Nephron progenitor cell (in vitro differentiated cells): Measurements from ENCODE around the gene MYH6.
A peak's percentile ranks its signal among the peaks of the same experiment; 100 is the strongest.

ENCODE experiments used
- DNase-seq: peaks from one replicate; pipeline ENCODE4 v3.0.0; 2021
- H3K27ac Mint-ChIP-seq: 2 replicates; pipeline ENCODE4 v1.8.0; 2021; ENCODE audit warnings: mild to moderate bottlenecking, moderate library complexity, mixed read lengths
- H3K27me3 Mint-ChIP-seq: 2 replicates; pipeline ENCODE4 v1.8.0; 2021; ENCODE audit warnings: mild to moderate bottlenecking, low read depth, mixed read lengths; ENCODE audit not compliant: poor library complexity
- H3K36me3 Mint-ChIP-seq: 2 replicates; pipeline ENCODE4 v1.8.0; 2021; ENCODE audit warnings: low read depth, mixed read lengths
- H3K4me1 Mint-ChIP-seq: 2 replicates; pipeline ENCODE4 v1.8.0; 2021; ENCODE audit warnings: mixed read lengths
- H3K4me3 Mint-ChIP-seq: 2 replicates; pipeline ENCODE4 v1.8.0; 2021; ENCODE audit warnings: mild to moderate bottlenecking, moderate library complexity, mixed read lengths
- H3K9me3 Mint-ChIP-seq: 2 replicates; pipeline ENCODE4 v1.8.0; 2021; ENCODE audit warnings: mild to moderate bottlenecking, moderate library complexity, mixed read lengths
- CTCF ChIP-seq: fragments of 200-600 bp; sonication (generic); IDR thresholded peaks from 2 replicates; pipeline ENCODE4 v1.5.0; 2021; ENCODE audit warnings: antibody characterized with exemption

Gene MYH6

GRCh38 chr14:23437133-23438100 lies 29.3 kb upstream of the MYH6 start:
- Mint-ChIP-seq H3K27me3 (peaks cover 37% of the 10 kb centered on the region), H3K4me3 (no peak overlapping the region), H3K4me1 (peaks cover 54% of the 10 kb centered on the region), H3K27ac (no peak overlapping the region), H3K9me3 (no peaks in the 10 kb centered on the region), H3K36me3 (no peaks in the 10 kb centered on the region)
- no peak for DNase-seq
- no peak for TF ChIP-seq CTCF

- peak; percentile 30 for DNase-seq
- Mint-ChIP-seq H3K4me3 (no peak overlapping the region), H3K36me3 (no peaks in the 10 kb centered on the region), H3K27me3 (peaks cover 40% of the 10 kb centered on the region), H3K4me1 (peaks cover 50% of the 10 kb centered on the region), H3K9me3 (no peaks in the 10 kb centered on the region), H3K27ac (no peak overlapping the region)
- TF ChIP-seq CTCF, result no peak
These were observed 28.5 kb upstream of the MYH6 start for GRCh38 chr14:23436327-23437132.

GRCh38 chr14:23435543-23436326 lies 27.7 kb upstream of the MYH6 start, which contains the start of gene MYH7:
Gene MYH7 (minus strand): TSS chr14:23435660. CDS start chr14:23433732, 1,928 bp downstream.
- Mint-ChIP-seq H3K9me3 (no peaks in the 10 kb centered on the region), H3K27me3 (peaks cover 39% of the 10 kb centered on the region), H3K27ac (no peak within 1 kb of the TSS), H3K4me3 (no peak within 1 kb of the TSS), H3K4me1 (peaks cover 49% of the 10 kb centered on the region), H3K36me3 (no peaks in the 10 kb centered on the region)
- TF ChIP-seq CTCF, result no peak
- no peak for DNase-seq

GRCh38 chr14:23434488-23435222 lies 26.6 kb upstream of the MYH6 start:
- Mint-ChIP-seq H3K4me1 (peaks cover 47% of the 10 kb centered on the region), H3K27ac (no peak overlapping the region), H3K4me3 (no peak overlapping the region), H3K27me3 (peaks cover 44% of the 10 kb centered on the region), H3K9me3 (no peaks in the 10 kb centered on the region), H3K36me3 (no peaks in the 10 kb centered on the region)
- no peak for DNase-seq
- no peak for TF ChIP-seq CTCF

- Mint-ChIP-seq H3K4me3 (no peak overlapping the region), H3K36me3 (no peaks in the 10 kb centered on the region), H3K27ac (no peak overlapping the region), H3K4me1 (peaks cover 41% of the 10 kb centered on the region), H3K9me3 (no peaks in the 10 kb centered on the region), H3K27me3 (peaks cover 50% of the 10 kb centered on the region)
- no peak for DNase-seq
- TF ChIP-seq CTCF, result no peak
These were observed 25.4 kb upstream of the MYH6 start for GRCh38 chr14:23433457-23433856.
